HepG2 (cell line): ENCODE data around the gene POU5F1. TPM values are rescaled to one million over a fixed set of nuclear protein-coding genes. Genes with fewer than 3 reads are reported as not detected.
"Not testable (repeated sequence)": the region's sequence is repeated elsewhere in the genome, so short reads cannot be mapped to it uniquely, and the experiment has no call there.

Experiments
- AKAP8 ChIP-seq: sonication (generic); formaldehyde crosslinking; IDR thresholded peaks from 2 replicates; pipeline ENCODE4 v1.5.1; 2020; ENCODE audit warnings: mild to moderate bottlenecking, missing genetic modification reagents
- ARID2 ChIP-seq: sonication (generic); formaldehyde crosslinking; IDR thresholded peaks from 2 replicates; pipeline ENCODE4 v1.8.1; 2022; ENCODE audit warnings: mild to moderate bottlenecking, missing genetic modification reagents, borderline replicate concordance
- HDAC1 ChIP-seq: sonication (generic); formaldehyde crosslinking; IDR thresholded peaks from 2 replicates; pipeline ENCODE4 v1.5.1; 2020; ENCODE audit warnings: mild to moderate bottlenecking, missing genetic modification reagents
- POLR2A ChIP-seq, 2 experiments: IDR thresholded peaks; 2 replicates each; pipeline ENCODE4 v1.6.1; 2011; ENCODE audit warnings: low read depth in 2 of 2, low read length in 2 of 2, mild to moderate bottlenecking in 1 of 2, moderate library complexity in 1 of 2; ENCODE audit not compliant: insufficient read depth in 1 of 2
- SNAPC2 ChIP-seq: sonication (generic); formaldehyde crosslinking; IDR thresholded peaks from 2 replicates; pipeline ENCODE4 v1.8.1; 2022; ENCODE audit warnings: mild to moderate bottlenecking, missing genetic modification reagents
- ZBTB38 ChIP-seq: sonication (generic); formaldehyde crosslinking; IDR thresholded peaks from 2 replicates; pipeline ENCODE4 v1.5.1; 2020; ENCODE audit warnings: mild to moderate bottlenecking, missing genetic modification reagents
- ZBTB7A ChIP-seq: sonication (generic); formaldehyde crosslinking; IDR thresholded peaks from 2 replicates; pipeline ENCODE4 v1.8.0; 2022; ENCODE audit warnings: mild to moderate bottlenecking, missing genetic modification reagents
- ZC3H4 ChIP-seq: sonication (generic); formaldehyde crosslinking; IDR thresholded peaks from 2 replicates; pipeline ENCODE4 v1.4.0; 2020; ENCODE audit warnings: missing genetic modification reagents, borderline replicate concordance
- ZFY ChIP-seq: sonication (generic); formaldehyde crosslinking; IDR thresholded peaks from 2 replicates; pipeline ENCODE4 v1.4.0; 2020; ENCODE audit warnings: missing genetic modification reagents
- ZNF296 ChIP-seq: sonication (generic); formaldehyde crosslinking; conservative IDR thresholded peaks from 2 replicates; pipeline ENCODE4 v1.5.0; 2020; ENCODE audit warnings: mild to moderate bottlenecking, missing genetic modification reagents
- ZNF572 ChIP-seq: sonication (generic); formaldehyde crosslinking; IDR thresholded peaks from 2 replicates; pipeline ENCODE4 v1.5.1; 2020; ENCODE audit warnings: mild to moderate bottlenecking, missing genetic modification reagents
- ZSCAN5A ChIP-seq: sonication (generic); formaldehyde crosslinking; IDR thresholded peaks from 2 replicates; pipeline ENCODE4 v1.8.0; 2022; ENCODE audit warnings: mild to moderate bottlenecking, missing genetic modification reagents, borderline replicate concordance
- polyA plus RNA-seq, 8 experiments: library from polyadenylated mRNA; depleted of rRNA in 3 of 8; stranded (reverse) in 7 of 8; unstranded in 1 of 8; fragments of >200 nt; fragmentation: Illumina TruSeq in 4 of 8; extraction: Trizol in 4 of 8; gene quantifications; 2 replicates each; pipeline versions ENCODE4 v1.2.1 to v1.2.3, GENCODE V29; 2011 to 2016; ENCODE audit warnings: low read depth in 4 of 8, missing spikeins in 1 of 8, mixed read lengths in 1 of 8; ENCODE audit not compliant: insufficient read depth in 1 of 8
- total RNA-seq, 5 experiments: library from RNA; depleted of rRNA; stranded (reverse); fragments of >200 nt; fragmentation: Illumina TruSeq; extraction: Trizol; gene quantifications; 2 replicates each; pipeline ENCODE4 v1.2.3, GENCODE V29; 2016; ENCODE audit warnings: low read depth in 1 of 5
- TF ChIP-seq, protein P1 (sequence below), 2 experiments: fragments of 450-650 bp in 1 of 2; sonication (generic) in 1 of 2; formaldehyde crosslinking in 1 of 2; IDR thresholded peaks; 2 replicates each; pipeline versions ENCODE4 v1.6.1 to v1.8.0; 2016 to 2022; ENCODE audit warnings: antibody characterized with exemption in 1 of 2, mild to moderate bottlenecking in 1 of 2, missing genetic modification reagents in 1 of 2
- TF ChIP-seq, protein P2 (sequence below): sonication (generic); formaldehyde crosslinking; IDR thresholded peaks from 2 replicates; pipeline ENCODE4; 2020; ENCODE audit warnings: missing genetic modification reagents, mild to moderate bottlenecking, borderline replicate concordance

Gene POU5F1
- total and polyA plus RNA-seq, 2 of the 13 experiments (the other 11 are each of a cell fraction or from before 2014, with no cell fraction given): 2.5 to 7.2 TPM

DNA sequence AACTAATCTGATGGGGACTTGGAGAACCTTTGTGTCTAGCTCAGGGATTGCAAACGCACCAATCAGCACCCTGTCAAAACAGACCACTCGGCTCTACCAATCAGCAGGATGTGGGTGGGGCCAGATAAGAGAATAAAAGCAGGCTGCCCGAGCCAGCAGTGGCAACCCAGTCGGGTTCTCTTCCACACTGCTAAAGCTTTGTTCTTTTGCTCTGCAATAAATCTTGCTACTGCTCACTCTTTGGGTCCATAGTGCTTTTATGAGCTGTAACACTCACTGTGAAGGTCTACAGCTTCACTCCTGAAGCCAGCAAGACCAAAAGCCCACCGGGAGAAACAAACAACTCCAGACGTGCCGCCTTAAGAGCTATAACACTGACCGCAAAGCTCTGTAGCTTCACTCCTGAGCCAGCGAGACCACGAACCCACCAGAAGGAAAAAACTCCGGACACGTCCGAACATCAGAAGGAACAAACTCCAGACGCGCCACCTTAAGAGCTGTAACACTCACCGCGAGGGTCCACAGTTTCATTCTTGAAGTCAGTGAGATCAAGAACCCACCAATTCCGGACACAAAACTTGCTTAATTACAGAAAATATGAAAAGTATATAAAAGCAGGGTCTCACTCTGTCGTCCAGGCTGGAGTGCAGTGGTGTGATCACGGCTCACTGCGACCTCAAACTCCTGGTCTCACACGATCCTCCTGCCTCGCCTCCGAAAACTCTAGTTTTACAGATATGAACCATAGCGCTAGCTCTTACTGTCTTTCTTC is 26.0 kb upstream of the POU5F1 start (continued):
- TF ChIP-seq, protein P1, sequence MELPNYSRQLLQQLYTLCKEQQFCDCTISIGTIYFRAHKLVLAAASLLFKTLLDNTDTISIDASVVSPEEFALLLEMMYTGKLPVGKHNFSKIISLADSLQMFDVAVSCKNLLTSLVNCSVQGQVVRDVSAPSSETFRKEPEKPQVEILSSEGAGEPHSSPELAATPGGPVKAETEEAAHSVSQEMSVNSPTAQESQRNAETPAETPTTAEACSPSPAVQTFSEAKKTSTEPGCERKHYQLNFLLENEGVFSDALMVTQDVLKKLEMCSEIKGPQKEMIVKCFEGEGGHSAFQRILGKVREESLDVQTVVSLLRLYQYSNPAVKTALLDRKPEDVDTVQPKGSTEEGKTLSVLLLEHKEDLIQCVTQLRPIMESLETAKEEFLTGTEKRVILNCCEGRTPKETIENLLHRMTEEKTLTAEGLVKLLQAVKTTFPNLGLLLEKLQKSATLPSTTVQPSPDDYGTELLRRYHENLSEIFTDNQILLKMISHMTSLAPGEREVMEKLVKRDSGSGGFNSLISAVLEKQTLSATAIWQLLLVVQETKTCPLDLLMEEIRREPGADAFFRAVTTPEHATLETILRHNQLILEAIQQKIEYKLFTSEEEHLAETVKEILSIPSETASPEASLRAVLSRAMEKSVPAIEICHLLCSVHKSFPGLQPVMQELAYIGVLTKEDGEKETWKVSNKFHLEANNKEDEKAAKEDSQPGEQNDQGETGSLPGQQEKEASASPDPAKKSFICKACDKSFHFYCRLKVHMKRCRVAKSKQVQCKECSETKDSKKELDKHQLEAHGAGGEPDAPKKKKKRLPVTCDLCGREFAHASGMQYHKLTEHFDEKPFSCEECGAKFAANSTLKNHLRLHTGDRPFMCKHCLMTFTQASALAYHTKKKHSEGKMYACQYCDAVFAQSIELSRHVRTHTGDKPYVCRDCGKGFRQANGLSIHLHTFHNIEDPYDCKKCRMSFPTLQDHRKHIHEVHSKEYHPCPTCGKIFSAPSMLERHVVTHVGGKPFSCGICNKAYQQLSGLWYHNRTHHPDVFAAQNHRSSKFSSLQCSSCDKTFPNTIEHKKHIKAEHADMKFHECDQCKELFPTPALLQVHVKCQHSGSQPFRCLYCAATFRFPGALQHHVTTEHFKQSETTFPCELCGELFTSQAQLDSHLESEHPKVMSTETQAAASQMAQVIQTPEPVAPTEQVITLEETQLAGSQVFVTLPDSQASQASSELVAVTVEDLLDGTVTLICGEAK (IDR thresholded peaks at IDR 0.05): not testable (repeated sequence)
- TF ChIP-seq, protein P1 (CRISPR knock-in tag; IDR thresholded peaks at IDR 0.05): 0 out of 2 replicates have a peak, but pooled peaks have one; percentile 61
- TF ChIP-seq POLR2A (IDR thresholded peaks at IDR 0.05; ENCODE audit: insufficient read depth in 1 of 2, low read depth in 2 of 2, low read length in 2 of 2): peak; percentile 42 to 55; a peak in 3 of 4 replicates
- 0 out of 2 replicates have a peak, but pooled peaks have one; percentile 27 for TF ChIP-seq ZNF296
- peak; percentile 74; the same call in 1 of the 2 replicates for TF ChIP-seq ZNF572 (CRISPR knock-in tag)
- TF ChIP-seq ZBTB7A: 0 out of 2 replicates have a peak, but pooled peaks have one; percentile 41
- 0 out of 2 replicates have a peak, but pooled peaks have one; percentile 14 for TF ChIP-seq AKAP8 (CRISPR knock-in tag)
- TF ChIP-seq ARID2 (CRISPR knock-in tag): 0 out of 2 replicates have a peak, but pooled peaks have one; percentile 52
- TF ChIP-seq, protein P2, sequence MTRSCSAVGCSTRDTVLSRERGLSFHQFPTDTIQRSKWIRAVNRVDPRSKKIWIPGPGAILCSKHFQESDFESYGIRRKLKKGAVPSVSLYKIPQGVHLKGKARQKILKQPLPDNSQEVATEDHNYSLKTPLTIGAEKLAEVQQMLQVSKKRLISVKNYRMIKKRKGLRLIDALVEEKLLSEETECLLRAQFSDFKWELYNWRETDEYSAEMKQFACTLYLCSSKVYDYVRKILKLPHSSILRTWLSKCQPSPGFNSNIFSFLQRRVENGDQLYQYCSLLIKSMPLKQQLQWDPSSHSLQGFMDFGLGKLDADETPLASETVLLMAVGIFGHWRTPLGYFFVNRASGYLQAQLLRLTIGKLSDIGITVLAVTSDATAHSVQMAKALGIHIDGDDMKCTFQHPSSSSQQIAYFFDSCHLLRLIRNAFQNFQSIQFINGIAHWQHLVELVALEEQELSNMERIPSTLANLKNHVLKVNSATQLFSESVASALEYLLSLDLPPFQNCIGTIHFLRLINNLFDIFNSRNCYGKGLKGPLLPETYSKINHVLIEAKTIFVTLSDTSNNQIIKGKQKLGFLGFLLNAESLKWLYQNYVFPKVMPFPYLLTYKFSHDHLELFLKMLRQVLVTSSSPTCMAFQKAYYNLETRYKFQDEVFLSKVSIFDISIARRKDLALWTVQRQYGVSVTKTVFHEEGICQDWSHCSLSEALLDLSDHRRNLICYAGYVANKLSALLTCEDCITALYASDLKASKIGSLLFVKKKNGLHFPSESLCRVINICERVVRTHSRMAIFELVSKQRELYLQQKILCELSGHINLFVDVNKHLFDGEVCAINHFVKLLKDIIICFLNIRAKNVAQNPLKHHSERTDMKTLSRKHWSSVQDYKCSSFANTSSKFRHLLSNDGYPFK (CRISPR knock-in tag): 0 out of 2 replicates have a peak, but pooled peaks have one; percentile 6
- TF ChIP-seq ZC3H4: peak; percentile 59; the same call in 1 of the 2 replicates
- peak; percentile 28; the same call in 1 of the 2 replicates for TF ChIP-seq ZBTB38 (CRISPR knock-in tag)
- TF ChIP-seq ZSCAN5A (CRISPR knock-in tag): peak; percentile 71; the same call in 1 of the 2 replicates
- TF ChIP-seq SNAPC2 (CRISPR knock-in tag): 0 out of 2 replicates have a peak, but pooled peaks have one; percentile 67
- 0 out of 2 replicates have a peak, but pooled peaks have one; percentile 15 for TF ChIP-seq HDAC1 (CRISPR knock-in tag)
- TF ChIP-seq ZFY (CRISPR knock-in tag): 0 out of 2 replicates have a peak, but pooled peaks have one; percentile 8
